Activated T-cell treated with anti-CD3 and anti-CD28 coated beads, Interleukin-2, amount 50 U/mL, for 48 hours (primary cell): ENCODE results near the gene DNAJC27.
"Not testable (repeated sequence)": the region's sequence is repeated elsewhere in the genome, so short reads cannot be mapped to it uniquely, and the experiment has no call there.

Experiments used
- DNase-seq, 2 experiments: peaks; one replicate each; pipeline ENCODE4 v3.0.0-alpha.2; 2020

DNAJC27 gene

GRCh38 chr2:24971536-24972314 lies at the start of gene DNAJC27:
TSS of gene DNAJC27 (minus strand) at chr2:24971955. CDS start at chr2:24971904, 51 bp downstream.
- peak; percentile 96 to 98 for DNase-seq

GRCh38 chr2:25018681-25019080 lies 46.9 kb upstream of the DNAJC27 start:
- no peak for DNase-seq

- DNase-seq, result no peak
These were observed 42.9 kb upstream of the DNAJC27 start for GRCh38 chr2:25014631-25015030.

GRCh38 chr2:25011342-25011741 lies 39.6 kb upstream of the DNAJC27 start:
- DNase-seq, result not testable (repeated sequence)

GRCh38 chr2:25009954-25010353 lies 38.2 kb upstream of the DNAJC27 start:
- no peak for DNase-seq

- DNase-seq, result no peak
These were observed 30.3 kb upstream of the DNAJC27 start for GRCh38 chr2:25002066-25002465.

- no peak for DNase-seq
These were observed 29.5 kb upstream of the DNAJC27 start for GRCh38 chr2:25001325-25001637.

- DNase-seq, result no peak
These were observed 29.0 kb upstream of the DNAJC27 start for GRCh38 chr2:25000503-25001324.

- DNase-seq, result no peak
These were observed 28.3 kb upstream of the DNAJC27 start for GRCh38 chr2:25000036-25000435.

- not testable (repeated sequence) for DNase-seq
These were observed 27.3 kb upstream of the DNAJC27 start for GRCh38 chr2:24999097-24999496.

- DNase-seq, result no peak
These were observed 22.5 kb upstream of the DNAJC27 start for GRCh38 chr2:24994146-24994724.

GRCh38 chr2:24993406-24994145 lies 21.8 kb upstream of the DNAJC27 start:
- DNase-seq, result no peak

- DNase-seq, result no peak
These were observed 14.6 kb upstream of the DNAJC27 start for GRCh38 chr2:24986372-24986771.

- DNase-seq, result no peak
These were observed 13.8 kb upstream of the DNAJC27 start for GRCh38 chr2:24985511-24985910.

GRCh38 chr2:24984912-24985311 lies 13.2 kb upstream of the DNAJC27 start:
- DNase-seq, result no peak

GRCh38 chr2:24981411-24982136 lies 9.8 kb upstream of the DNAJC27 start:
- DNase-seq, result no peak

- no peak for DNase-seq
These were observed 6.9 kb upstream of the DNAJC27 start for GRCh38 chr2:24978661-24979060.

GRCh38 chr2:24977631-24978030 lies 5.9 kb upstream of the DNAJC27 start:
- DNase-seq, result no peak

- DNase-seq, result no peak
These were observed 2.1 kb upstream of the DNAJC27 start for GRCh38 chr2:24973812-24974211.

GRCh38 chr2:24972315-24972961 lies 683 bp upstream of the DNAJC27 start:
- peak; percentile 49 to 58 for DNase-seq

GRCh38 chr2:24971286-24971535 lies 544 bp downstream of the DNAJC27 start:
- no peak for DNase-seq
